GM12878 (cell line): ENCODE data around the gene NPHP1. TPM values are rescaled to one million over a fixed set of nuclear protein-coding genes. Genes with fewer than 3 reads are reported as not detected.

Source experiments
- ATAC-seq: fragments of 200-7000 bp; cut with Tn5 transposase; 3 replicates; pipeline ENCODE4 v1.9.1; 2020; ENCODE audit warnings: mild to moderate bottlenecking, moderate library complexity
- BruUV-seq: library from RNA; stranded (reverse); fragments of 400-500 nt; replicated peaks from 2 replicates; lab custom pipeline; 2021; lab: Mats Ljungman, UMichigan
- CTCF ChIA-PET: fragments of 300-600 bp; sonication (Branson Sonifier 250); formaldehyde crosslinking; extraction: SDS; loops from one replicate; lab custom pipeline; 2021; ENCODE audit warnings: inconsistent platforms; lab: Yijun Ruan, JAX
- POLR2A ChIA-PET: fragments of 350-600 bp; formaldehyde crosslinking; extraction: SDS; loops from one replicate; lab custom pipeline; 2021; ENCODE audit warnings: inconsistent platforms; lab: Charles Lee
- RAD21 ChIA-PET: fragments of 300-600 bp; sonication (Branson Sonifier 250); formaldehyde crosslinking; loops from one replicate; lab custom pipeline; 2023; ENCODE audit warnings: antibody characterized with exemption; ENCODE audit not compliant: unreplicated experiment; lab: Charles Lee
- SMC1A ChIA-PET: fragments of 300-600 bp; sonication (Branson Sonifier 250); formaldehyde crosslinking; loops from one replicate; lab custom pipeline; 2023; ENCODE audit not compliant: unreplicated experiment, uncharacterized antibody; lab: Charles Lee
- DNase-seq: peaks from one replicate; pipeline ENCODE4 v3.0.0-alpha.2; 2011; ENCODE audit warnings: low read depth, low spot score
- FAIRE-seq: peaks from 3 replicates; lab custom pipeline; 2011; peaks lifted over from hg19 to GRCh38; lab: Jason Lieb, UNC
- H2AFZ ChIP-seq: 2 replicates; pipeline ENCODE4 v1.6.0; 2011; ENCODE audit warnings: low read depth, low read length, control low read depth; ENCODE audit not compliant: control insufficient read depth
- H3K27ac ChIP-seq: 2 replicates; pipeline ENCODE4 v1.5.1; 2011; ENCODE audit warnings: control low read depth; ENCODE audit not compliant: control insufficient read depth, insufficient read depth
- H3K27me3 ChIP-seq, 2 experiments: replicated peaks in 1 of 2; 2 replicates each; pipeline versions ENCODE4 v1.6.0 to v1.6.1; 2011; ENCODE audit warnings: low read length in 1 of 2; ENCODE audit not compliant: control insufficient read depth in 2 of 2, insufficient read depth in 2 of 2
- H3K36me3 ChIP-seq, 2 experiments: 2 replicates each; pipeline ENCODE4 v1.5.1; 2011; ENCODE audit warnings: low read length in 1 of 2; ENCODE audit not compliant: control insufficient read depth in 2 of 2, insufficient read depth in 2 of 2
- H3K4me1 ChIP-seq: 2 replicates; pipeline ENCODE4 v1.6.1; 2011; ENCODE audit warnings: mild to moderate bottlenecking, low read length, moderate library complexity, mixed read lengths; ENCODE audit not compliant: control insufficient read depth, insufficient read depth
- H3K4me2 ChIP-seq: 2 replicates; pipeline ENCODE4 v1.6.0; 2011; ENCODE audit warnings: control low read depth; ENCODE audit not compliant: control insufficient read depth, insufficient read depth
- H3K4me3 ChIP-seq: fragments of 200-600 bp; sonication (generic); 2 replicates; pipeline ENCODE4 v1.5.1; 2016
- H3K79me2 ChIP-seq: 2 replicates; pipeline ENCODE4 v1.6.0; 2011; ENCODE audit warnings: low read length; ENCODE audit not compliant: control insufficient read depth, insufficient read depth
- H3K9ac ChIP-seq: 2 replicates; pipeline ENCODE4 v1.8.0; 2011; ENCODE audit warnings: low read length, control low read depth, mixed read lengths; ENCODE audit not compliant: control insufficient read depth, insufficient read depth
- H3K9me3 ChIP-seq: replicated peaks from 3 replicates; pipeline ENCODE4 v1.5.1; 2011; ENCODE audit warnings: mild to moderate bottlenecking, low read length; ENCODE audit not compliant: control insufficient read depth, insufficient read depth
- H4K20me1 ChIP-seq: 2 replicates; pipeline ENCODE4 v1.6.0; 2011; ENCODE audit not compliant: control insufficient read depth, insufficient read depth
- BHLHE40 ChIP-seq, 2 experiments: fragments of 450-650 bp in 1 of 2; IDR thresholded peaks; 2 replicates each; pipeline ENCODE4 v1.6.1; 2011 to 2017; ENCODE audit warnings: low read depth in 2 of 2, borderline replicate concordance in 1 of 2, improper control_type of control experiment in 1 of 2, low read length in 1 of 2, mild to moderate bottlenecking in 1 of 2
- GABPA ChIP-seq: IDR thresholded peaks from 2 replicates; pipeline ENCODE4 v1.6.1; 2014; ENCODE audit warnings: antibody characterized with exemption, low read depth, mild to moderate bottlenecking, inconsistent platforms
- RAD21 ChIP-seq: IDR thresholded peaks from 2 replicates; pipeline ENCODE4 v1.6.1; 2011; ENCODE audit warnings: mild to moderate bottlenecking, low read depth, low read length, moderate library complexity; ENCODE audit not compliant: insufficient read depth
- SMC3 ChIP-seq: IDR thresholded peaks from 2 replicates; pipeline ENCODE4 v1.6.1; 2011; ENCODE audit warnings: low read length, improper control_type of control experiment, borderline replicate concordance
- WGBS: methylation state at CpG from one replicate; pipeline ENCODE4 v1.1.6; 2016; ENCODE audit warnings: low lambda C conversion rate; ENCODE audit not compliant: insufficient replicate concordance, insufficient coverage; ENCODE audit errors: missing lambda C conversion rate; 5-methylcytosine and 5-hydroxymethylcytosine counted together
- in situ Hi-C: fragments of 300-500 bp; cut with MboI; formaldehyde crosslinking; loops from 9 replicates; pipeline ENCODE4 v1.14.3; 2018; ENCODE audit warnings: mixed read lengths
- intact Hi-C: fragments of 100-400 bp; cut with micrococcal nuclease; formaldehyde crosslinking; loops from one replicate; pipeline ENCODE4 v1.14.2; 2022; ENCODE audit not compliant: unreplicated experiment
- polyA plus RNA-seq, 11 experiments: library from polyadenylated mRNA; depleted of rRNA in 4 of 11; unstranded in 6 of 11; stranded (reverse) in 5 of 11; fragments of >200 nt; fragmentation: Nextera tagmentation in 4 of 11; fragmentation: Illumina TruSeq in 1 of 11; extraction: Ambion mirVana in 4 of 11; extraction: Trizol in 1 of 11; gene quantifications; 1 replicate in 1 of 11; 2 replicates in 10 of 11; pipeline versions ENCODE4 v1.2.1 to v1.2.3, GENCODE V29; 2011 to 2016; ENCODE audit warnings: inconsistent platforms in 2 of 11, missing spikeins in 2 of 11, low read depth in 1 of 11
- total RNA-seq, 4 experiments: library from RNA; depleted of rRNA in 3 of 4; stranded (reverse); fragments of >200 nt in 3 of 4; fragmentation: Illumina TruSeq in 1 of 4; extraction: Trizol in 1 of 4; gene quantifications; 2 replicates each; pipeline versions ENCODE4 v1.2.1 to v1.2.3, GENCODE V29; 2013 to 2021
- TF ChIP-seq, protein P1 (sequence below), 3 experiments: IDR thresholded peaks in 2 of 3; conservative IDR thresholded peaks in 1 of 3; 2 replicates each; pipeline ENCODE4 v1.5.1; 2011; ENCODE audit warnings: low read depth in 3 of 3, low read length in 3 of 3, mild to moderate bottlenecking in 3 of 3, control low read depth in 2 of 3, moderate library complexity in 2 of 3, inconsistent platforms in 1 of 3, mixed read lengths in 1 of 3; ENCODE audit not compliant: control insufficient read depth in 2 of 3, insufficient read depth in 1 of 3; ENCODE audit errors: extremely low read depth in 1 of 3
- TF ChIP-seq, protein P2 (sequence below): fragments of 450-650 bp; formaldehyde crosslinking; IDR thresholded peaks from 2 replicates; pipeline ENCODE4 v1.5.0; 2022; ENCODE audit warnings: mild to moderate bottlenecking, missing genetic modification characterization
- TF ChIP-seq, protein P3 (sequence below): fragments of 150-350 bp; IDR thresholded peaks from 2 replicates; pipeline ENCODE4 v1.6.1; 2014; ENCODE audit warnings: mild to moderate bottlenecking, low read depth, low read length

NPHP1 gene
- total and polyA plus RNA-seq, 10 of the 15 experiments (the other 5 are each of a cell fraction or from before 2014, with no cell fraction given), result 0.23 to 3.5 (median 1.2) TPM

DNA sequence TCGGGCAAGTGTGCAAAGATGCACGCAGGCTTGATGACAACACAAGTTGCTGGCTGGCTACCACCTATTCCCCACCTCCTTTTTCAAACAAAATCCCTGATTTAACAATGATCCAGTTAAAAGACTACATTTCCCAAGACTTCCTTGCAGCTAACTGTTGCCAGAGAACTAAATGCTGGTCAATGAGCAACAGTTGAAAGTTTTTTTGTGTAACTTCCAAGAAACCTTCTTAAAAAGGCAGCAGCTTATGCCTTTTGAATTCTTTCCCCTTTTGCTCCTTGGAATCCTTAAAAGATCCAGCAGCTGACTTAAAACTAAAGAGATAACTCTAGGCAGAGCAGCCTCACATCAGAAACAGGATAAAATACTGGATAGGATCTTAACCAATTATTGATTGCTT lies 38.5 kb downstream of the NPHP1 start (continued):
- TF ChIP-seq, protein P1, sequence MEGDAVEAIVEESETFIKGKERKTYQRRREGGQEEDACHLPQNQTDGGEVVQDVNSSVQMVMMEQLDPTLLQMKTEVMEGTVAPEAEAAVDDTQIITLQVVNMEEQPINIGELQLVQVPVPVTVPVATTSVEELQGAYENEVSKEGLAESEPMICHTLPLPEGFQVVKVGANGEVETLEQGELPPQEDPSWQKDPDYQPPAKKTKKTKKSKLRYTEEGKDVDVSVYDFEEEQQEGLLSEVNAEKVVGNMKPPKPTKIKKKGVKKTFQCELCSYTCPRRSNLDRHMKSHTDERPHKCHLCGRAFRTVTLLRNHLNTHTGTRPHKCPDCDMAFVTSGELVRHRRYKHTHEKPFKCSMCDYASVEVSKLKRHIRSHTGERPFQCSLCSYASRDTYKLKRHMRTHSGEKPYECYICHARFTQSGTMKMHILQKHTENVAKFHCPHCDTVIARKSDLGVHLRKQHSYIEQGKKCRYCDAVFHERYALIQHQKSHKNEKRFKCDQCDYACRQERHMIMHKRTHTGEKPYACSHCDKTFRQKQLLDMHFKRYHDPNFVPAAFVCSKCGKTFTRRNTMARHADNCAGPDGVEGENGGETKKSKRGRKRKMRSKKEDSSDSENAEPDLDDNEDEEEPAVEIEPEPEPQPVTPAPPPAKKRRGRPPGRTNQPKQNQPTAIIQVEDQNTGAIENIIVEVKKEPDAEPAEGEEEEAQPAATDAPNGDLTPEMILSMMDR (IDR thresholded peaks at IDR 0.05 in 2 of 3, conservative IDR thresholded peaks at IDR 0.05 in 1 of 3; ENCODE audit: control insufficient read depth in 2 of 3, extremely low read depth in 1 of 3, insufficient read depth in 1 of 3, low read depth in 3 of 3, low read length in 3 of 3), result no peak
- TF ChIP-seq BHLHE40 (IDR thresholded peaks at IDR 0.05; ENCODE audit: borderline replicate concordance in 1 of 2, low read depth in 2 of 2, low read length in 1 of 2), result no peak
- TF ChIP-seq, protein P2, sequence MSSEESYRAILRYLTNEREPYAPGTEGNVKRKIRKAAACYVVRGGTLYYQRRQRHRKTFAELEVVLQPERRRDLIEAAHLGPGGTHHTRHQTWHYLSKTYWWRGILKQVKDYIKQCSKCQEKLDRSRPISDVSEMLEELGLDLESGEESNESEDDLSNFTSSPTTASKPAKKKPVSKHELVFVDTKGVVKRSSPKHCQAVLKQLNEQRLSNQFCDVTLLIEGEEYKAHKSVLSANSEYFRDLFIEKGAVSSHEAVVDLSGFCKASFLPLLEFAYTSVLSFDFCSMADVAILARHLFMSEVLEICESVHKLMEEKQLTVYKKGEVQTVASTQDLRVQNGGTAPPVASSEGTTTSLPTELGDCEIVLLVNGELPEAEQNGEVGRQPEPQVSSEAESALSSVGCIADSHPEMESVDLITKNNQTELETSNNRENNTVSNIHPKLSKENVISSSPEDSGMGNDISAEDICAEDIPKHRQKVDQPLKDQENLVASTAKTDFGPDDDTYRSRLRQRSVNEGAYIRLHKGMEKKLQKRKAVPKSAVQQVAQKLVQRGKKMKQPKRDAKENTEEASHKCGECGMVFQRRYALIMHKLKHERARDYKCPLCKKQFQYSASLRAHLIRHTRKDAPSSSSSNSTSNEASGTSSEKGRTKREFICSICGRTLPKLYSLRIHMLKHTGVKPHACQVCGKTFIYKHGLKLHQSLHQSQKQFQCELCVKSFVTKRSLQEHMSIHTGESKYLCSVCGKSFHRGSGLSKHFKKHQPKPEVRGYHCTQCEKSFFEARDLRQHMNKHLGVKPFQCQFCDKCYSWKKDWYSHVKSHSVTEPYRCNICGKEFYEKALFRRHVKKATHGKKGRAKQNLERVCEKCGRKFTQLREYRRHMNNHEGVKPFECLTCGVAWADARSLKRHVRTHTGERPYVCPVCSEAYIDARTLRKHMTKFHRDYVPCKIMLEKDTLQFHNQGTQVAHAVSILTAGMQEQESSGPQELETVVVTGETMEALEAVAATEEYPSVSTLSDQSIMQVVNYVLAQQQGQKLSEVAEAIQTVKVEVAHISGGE (CRISPR knock-in tag), result no peak

DNA sequence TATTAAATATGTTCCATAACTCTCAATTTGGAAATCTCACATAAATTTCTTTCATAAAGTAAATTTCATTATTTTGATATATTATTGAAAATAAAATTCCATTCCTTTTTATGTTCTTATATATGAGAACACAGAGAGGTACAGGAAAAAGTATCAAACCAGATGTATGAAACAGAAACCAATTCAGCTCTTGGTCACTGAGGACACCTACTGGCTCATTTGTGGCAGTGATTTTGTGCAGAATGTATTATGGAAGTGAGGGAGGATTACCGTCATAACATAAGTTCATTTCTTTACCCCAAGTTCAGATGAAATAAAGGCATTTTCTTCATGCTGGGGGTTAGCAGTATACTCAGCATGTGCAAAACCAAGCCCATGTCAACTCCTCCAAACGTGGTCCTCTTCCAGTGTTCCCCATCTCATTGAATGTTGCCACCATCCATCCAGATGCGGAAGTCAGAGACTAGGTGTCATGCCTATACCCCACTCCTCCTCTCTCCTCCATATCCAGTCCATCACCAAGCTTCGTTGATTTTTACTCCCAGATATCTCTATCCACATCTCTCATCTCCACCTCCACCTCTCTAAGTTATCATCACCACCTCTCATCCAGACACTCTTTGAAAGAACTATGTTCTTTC lies 47.5 kb downstream of the NPHP1 start:
- intact Hi-C loops (no loop called here), in situ Hi-C loops (loop anchor here (25.0 kb wide), 1 partner anchor 1530 kb away; no protein-coding TSS in a partner anchor)
- Histone ChIP-seq H3K9me3 (no peaks in the 10 kb centered on the region; the same call in 2 of the 3 replicates), H3K4me2 (no peak overlapping the region), H3K27me3 (no peaks in the 10 kb centered on the region; a peak in 1 of 4 replicates), H2AFZ (no peak overlapping the region), H3K27ac (no peak overlapping the region), H3K4me3 (no peak overlapping the region), H3K9ac (no peak overlapping the region), H3K4me1 (no peaks in the 10 kb centered on the region), H3K79me2 (no peaks in the 10 kb centered on the region), H4K20me1 (no peaks in the 10 kb centered on the region), H3K36me3 (no peaks in the 10 kb centered on the region)
- ATAC-seq, result peak; percentile 86
- peak; percentile 8 for DNase-seq
- TF ChIP-seq, protein P1 (IDR thresholded peaks at IDR 0.05 in 2 of 3, conservative IDR thresholded peaks at IDR 0.05 in 1 of 3; ENCODE audit: control insufficient read depth in 2 of 3, extremely low read depth in 1 of 3, insufficient read depth in 1 of 3, low read depth in 3 of 3, low read length in 3 of 3), result peak; percentile 66 to 76 (median 73)
- no peak for TF ChIP-seq GABPA
- TF ChIP-seq SMC3, result peak; percentile 25; the same call in 1 of the 2 replicates
- TF ChIP-seq, protein P3, sequence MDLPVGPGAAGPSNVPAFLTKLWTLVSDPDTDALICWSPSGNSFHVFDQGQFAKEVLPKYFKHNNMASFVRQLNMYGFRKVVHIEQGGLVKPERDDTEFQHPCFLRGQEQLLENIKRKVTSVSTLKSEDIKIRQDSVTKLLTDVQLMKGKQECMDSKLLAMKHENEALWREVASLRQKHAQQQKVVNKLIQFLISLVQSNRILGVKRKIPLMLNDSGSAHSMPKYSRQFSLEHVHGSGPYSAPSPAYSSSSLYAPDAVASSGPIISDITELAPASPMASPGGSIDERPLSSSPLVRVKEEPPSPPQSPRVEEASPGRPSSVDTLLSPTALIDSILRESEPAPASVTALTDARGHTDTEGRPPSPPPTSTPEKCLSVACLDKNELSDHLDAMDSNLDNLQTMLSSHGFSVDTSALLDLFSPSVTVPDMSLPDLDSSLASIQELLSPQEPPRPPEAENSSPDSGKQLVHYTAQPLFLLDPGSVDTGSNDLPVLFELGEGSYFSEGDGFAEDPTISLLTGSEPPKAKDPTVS, result no peak
- TF ChIP-seq RAD21, result peak; percentile 78
- ChIA-PET CTCF (interaction anchor here (0.7 to 1.9 kb wide), 5 partner anchors 9 to 32 kb away, joined by 3 to 14 read pairs (median 3); no protein-coding TSS in a partner anchor), POLR2A (interaction anchor here (1.0 kb wide), 1 partner anchor 22 kb away, joined by 4 read pairs; no protein-coding TSS in a partner anchor), SMC1A (interaction anchor here (0.6 to 1.0 kb wide), 3 partner anchors 9 to 58 kb away, joined by 3 read pairs; no protein-coding TSS in a partner anchor), RAD21 (interaction anchor here (0.5 kb wide), 1 partner anchor 23 kb away, joined by 3 read pairs; no protein-coding TSS in a partner anchor)
- 23% methylated on average over 4 of the region's 4 CpGs for WGBS
- BruUV-seq, result no TSS peak
- peak; percentile 74 for FAIRE-seq
